Liver (tissue), 9 donors: ENCODE data around the gene KIF3C. TPM values are rescaled to one million over a fixed set of nuclear protein-coding genes. Genes with fewer than 3 reads are reported as not detected.
A peak's percentile ranks its signal among the peaks of the same experiment; 100 is the strongest.

Source experiments
- DNase-seq: peaks from one replicate; pipeline ENCODE4 v3.0.0-alpha.2; 2017; ENCODE audit warnings: low spot score
- H3K27ac ChIP-seq, 2 donors: one replicate each; pipeline ENCODE4 v1.7.0; 2013; ENCODE audit warnings: inconsistent platforms in 2 of 2, low read length in 2 of 2, control low read depth in 1 of 2, low read depth in 1 of 2, mild to moderate bottlenecking in 1 of 2
- H3K27me3 ChIP-seq, 4 donors: one replicate each; pipeline versions ENCODE4 v1.6.1 to v1.7.0; 2013; ENCODE audit warnings: low read length in 3 of 4, inconsistent platforms in 1 of 4, mild to moderate bottlenecking in 1 of 4, moderate library complexity in 1 of 4; ENCODE audit not compliant: control insufficient read depth in 4 of 4, insufficient read depth in 4 of 4
- H3K36me3 ChIP-seq, 4 donors: one replicate each; pipeline versions ENCODE4 v1.6.1 to v1.7.0; 2013; ENCODE audit warnings: low read length in 3 of 4, mild to moderate bottlenecking in 3 of 4, low read depth in 1 of 4, moderate library complexity in 1 of 4; ENCODE audit not compliant: control insufficient read depth in 4 of 4, insufficient read depth in 3 of 4
- H3K4me1 ChIP-seq, 4 donors: one replicate each; pipeline versions ENCODE4 v1.6.1 to v1.7.0; 2013; ENCODE audit warnings: low read length in 3 of 4, mild to moderate bottlenecking in 3 of 4, moderate library complexity in 1 of 4; ENCODE audit not compliant: control insufficient read depth in 4 of 4, insufficient read depth in 4 of 4
- H3K4me3 ChIP-seq, 3 donors: one replicate each; pipeline versions ENCODE4 v1.6.1 to v1.7.0; 2013; ENCODE audit warnings: low read length in 3 of 3, control low read depth in 1 of 3, low read depth in 1 of 3, mild to moderate bottlenecking in 1 of 3
- H3K9ac ChIP-seq, 2 donors: one replicate each; pipeline ENCODE4 v1.7.0; 2013; ENCODE audit warnings: low read length in 2 of 2, mild to moderate bottlenecking in 2 of 2, moderate library complexity in 2 of 2, control low read depth in 1 of 2, low read depth in 1 of 2
- H3K9me3 ChIP-seq, 4 donors: one replicate each; pipeline versions ENCODE4 v1.6.1 to v1.7.0; 2013; ENCODE audit warnings: low read length in 3 of 4; ENCODE audit not compliant: control insufficient read depth in 4 of 4
- EGR1 ChIP-seq, 2 donors: IDR thresholded peaks; 2 replicates each; pipeline ENCODE4 v1.6.1; 2016 to 2018; ENCODE audit warnings: antibody characterized with exemption in 2 of 2, low read depth in 2 of 2
- FOXA1 ChIP-seq: IDR thresholded peaks from 2 replicates; pipeline ENCODE4 v1.6.1; 2016; ENCODE audit warnings: antibody characterized with exemption
- FOXA2 ChIP-seq: IDR thresholded peaks from 2 replicates; pipeline ENCODE4 v1.6.1; 2016; ENCODE audit warnings: antibody characterized with exemption
- GABPA ChIP-seq, 2 donors: IDR thresholded peaks in 1 of 2; conservative IDR thresholded peaks in 1 of 2; 2 replicates each; pipeline ENCODE4 v1.6.1; 2016; ENCODE audit warnings: antibody characterized with exemption in 2 of 2, mild to moderate bottlenecking in 1 of 2, moderate library complexity in 1 of 2
- HNF4A ChIP-seq, 2 donors: conservative IDR thresholded peaks; 2 replicates each; pipeline ENCODE4 v1.6.1; 2016; ENCODE audit warnings: antibody characterized with exemption in 2 of 2, mild to moderate bottlenecking in 2 of 2
- HNF4G ChIP-seq: IDR thresholded peaks from 2 replicates; pipeline ENCODE4 v1.6.1; 2016; ENCODE audit warnings: antibody characterized with exemption
- JUND ChIP-seq, 2 donors: IDR thresholded peaks; 2 replicates each; pipeline ENCODE4 v1.6.1; 2016; ENCODE audit warnings: antibody characterized with exemption in 2 of 2
- NR2F2 ChIP-seq: IDR thresholded peaks from 2 replicates; pipeline ENCODE4 v1.6.1; 2016; ENCODE audit warnings: antibody characterized with exemption
- RAD21 ChIP-seq, 2 donors: IDR thresholded peaks; 2 replicates each; pipeline ENCODE4 v1.6.1; 2016; ENCODE audit warnings: antibody characterized with exemption in 2 of 2, mild to moderate bottlenecking in 2 of 2
- RXRA ChIP-seq, 2 donors: IDR thresholded peaks; 2 replicates each; pipeline ENCODE4 v1.6.1; 2017 to 2018; ENCODE audit warnings: antibody characterized with exemption in 2 of 2, mild to moderate bottlenecking in 1 of 2
- SP1 ChIP-seq: IDR thresholded peaks from 2 replicates; pipeline ENCODE4 v1.6.1; 2018; ENCODE audit warnings: antibody characterized with exemption, mild to moderate bottlenecking
- TAF1 ChIP-seq: conservative IDR thresholded peaks from 2 replicates; pipeline ENCODE4 v1.6.1; 2016; ENCODE audit warnings: antibody characterized with exemption, mild to moderate bottlenecking
- YY1 ChIP-seq: IDR thresholded peaks from 2 replicates; pipeline ENCODE4 v1.6.1; 2016; ENCODE audit warnings: antibody characterized with exemption, mild to moderate bottlenecking
- WGBS: extraction: QIAGEN DNeasy Blood & Tissue Kit; methylation state at CpG from one replicate; pipeline ENCODE4 v1.1.7; 2013; 5-methylcytosine and 5-hydroxymethylcytosine counted together
- polyA plus RNA-seq, 2 donors: library from polyadenylated mRNA; stranded (reverse) in 1 of 2; unstranded in 1 of 2; fragments of 200-250 nt in 1 of 2; fragments of >200 nt in 1 of 2; fragmentation: Nextera tagmentation in 1 of 2; extraction: Ambion mirVana in 1 of 2; gene quantifications; one replicate each; pipeline versions ENCODE4 v1.2.1 to v1.2.3, GENCODE V29; 2013 to 2015
- total RNA-seq, 2 donors: library from RNA; depleted of rRNA; stranded (reverse); fragments of >200 nt; gene quantifications; one replicate each; pipeline ENCODE4 v1.2.3, GENCODE V29; 2014
- TF ChIP-seq, protein P1 (sequence below): IDR thresholded peaks from 2 replicates; pipeline ENCODE4 v1.6.1; 2016; ENCODE audit warnings: antibody characterized with exemption
- TF ChIP-seq, protein P2 (sequence below): IDR thresholded peaks from 2 replicates; pipeline ENCODE4 v1.6.1; 2016; ENCODE audit warnings: antibody characterized with exemption, mild to moderate bottlenecking
- TF ChIP-seq, protein P3 (sequence below): IDR thresholded peaks from 2 replicates; pipeline ENCODE4 v1.6.1; 2016; ENCODE audit warnings: antibody characterized with exemption
- TF ChIP-seq, protein P4 (sequence below): fragments of 150-350 bp; IDR thresholded peaks from 2 replicates; pipeline ENCODE4 v1.5.1; 2017; ENCODE audit warnings: improper control_type of control experiment, low read depth, low read length; ENCODE audit not compliant: missing input control
- donor health status: healthy.
- donor health status: healthy.
- donor health status: healthy.
- donor health status: healthy.
- donor health status: healthy.

KIF3C gene
- total and polyA plus RNA-seq, 4 donors: 0.26 to 0.93 (median 0.67) TPM

DNA sequence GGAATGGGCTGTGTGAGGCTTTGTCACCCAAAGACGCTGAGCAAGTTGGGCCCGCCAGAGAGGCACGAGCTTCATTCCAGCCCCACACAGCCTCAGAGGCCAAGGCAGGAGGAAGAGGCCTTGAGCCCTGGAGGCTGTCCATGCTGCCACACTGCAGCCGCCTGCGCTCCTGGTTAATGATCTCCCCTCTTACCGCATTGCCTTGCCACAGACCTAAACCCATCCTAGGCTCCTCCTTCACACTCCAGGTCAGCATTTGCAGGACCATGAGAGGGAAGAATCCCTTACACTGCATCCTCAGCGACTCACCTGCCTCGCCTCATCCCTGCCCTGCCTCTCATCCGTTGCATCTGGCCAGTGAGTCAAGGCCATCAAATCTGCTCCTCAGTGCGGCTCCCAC is 24.6 kb downstream of the KIF3C start:
- WGBS: 91% methylated on average over 10 of the region's 10 CpGs
- Histone ChIP-seq H3K27me3 (no peaks in the 10 kb centered on the region), H3K27ac (no peak overlapping the region), H3K9ac (no peak overlapping the region), H3K9me3 (no peaks in the 10 kb centered on the region), H3K4me1 (peaks cover 0 to 3% (median under 1%) of the 10 kb centered on the region in 4 donors), H3K4me3 (no peak overlapping the region), H3K36me3 (no peaks in the 10 kb centered on the region)
- DNase-seq: no peak
- TF ChIP-seq FOXA2 (no peak), YY1 (no peak), GABPA (IDR thresholded peaks at IDR 0.05 in 1 of 2, conservative IDR thresholded peaks at IDR 0.05 in 1 of 2) (no peak), RAD21 (IDR thresholded peaks at IDR 0.05) (no peak), HNF4G (no peak), FOXA1 (no peak), SP1 (no peak), JUND (IDR thresholded peaks at IDR 0.05) (no peak), HNF4A (conservative IDR thresholded peaks at IDR 0.05) (no peak), TAF1 (no peak), RXRA (IDR thresholded peaks at IDR 0.05) (no peak), NR2F2 (no peak), EGR1 (IDR thresholded peaks at IDR 0.05; ENCODE audit: low read depth in 2 of 2) (no peak)
- TF ChIP-seq, protein P1, sequence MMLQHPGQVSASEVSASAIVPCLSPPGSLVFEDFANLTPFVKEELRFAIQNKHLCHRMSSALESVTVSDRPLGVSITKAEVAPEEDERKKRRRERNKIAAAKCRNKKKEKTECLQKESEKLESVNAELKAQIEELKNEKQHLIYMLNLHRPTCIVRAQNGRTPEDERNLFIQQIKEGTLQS: no peak
- TF ChIP-seq, protein P2, sequence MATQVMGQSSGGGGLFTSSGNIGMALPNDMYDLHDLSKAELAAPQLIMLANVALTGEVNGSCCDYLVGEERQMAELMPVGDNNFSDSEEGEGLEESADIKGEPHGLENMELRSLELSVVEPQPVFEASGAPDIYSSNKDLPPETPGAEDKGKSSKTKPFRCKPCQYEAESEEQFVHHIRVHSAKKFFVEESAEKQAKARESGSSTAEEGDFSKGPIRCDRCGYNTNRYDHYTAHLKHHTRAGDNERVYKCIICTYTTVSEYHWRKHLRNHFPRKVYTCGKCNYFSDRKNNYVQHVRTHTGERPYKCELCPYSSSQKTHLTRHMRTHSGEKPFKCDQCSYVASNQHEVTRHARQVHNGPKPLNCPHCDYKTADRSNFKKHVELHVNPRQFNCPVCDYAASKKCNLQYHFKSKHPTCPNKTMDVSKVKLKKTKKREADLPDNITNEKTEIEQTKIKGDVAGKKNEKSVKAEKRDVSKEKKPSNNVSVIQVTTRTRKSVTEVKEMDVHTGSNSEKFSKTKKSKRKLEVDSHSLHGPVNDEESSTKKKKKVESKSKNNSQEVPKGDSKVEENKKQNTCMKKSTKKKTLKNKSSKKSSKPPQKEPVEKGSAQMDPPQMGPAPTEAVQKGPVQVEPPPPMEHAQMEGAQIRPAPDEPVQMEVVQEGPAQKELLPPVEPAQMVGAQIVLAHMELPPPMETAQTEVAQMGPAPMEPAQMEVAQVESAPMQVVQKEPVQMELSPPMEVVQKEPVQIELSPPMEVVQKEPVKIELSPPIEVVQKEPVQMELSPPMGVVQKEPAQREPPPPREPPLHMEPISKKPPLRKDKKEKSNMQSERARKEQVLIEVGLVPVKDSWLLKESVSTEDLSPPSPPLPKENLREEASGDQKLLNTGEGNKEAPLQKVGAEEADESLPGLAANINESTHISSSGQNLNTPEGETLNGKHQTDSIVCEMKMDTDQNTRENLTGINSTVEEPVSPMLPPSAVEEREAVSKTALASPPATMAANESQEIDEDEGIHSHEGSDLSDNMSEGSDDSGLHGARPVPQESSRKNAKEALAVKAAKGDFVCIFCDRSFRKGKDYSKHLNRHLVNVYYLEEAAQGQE: no peak
- TF ChIP-seq, protein P3, sequence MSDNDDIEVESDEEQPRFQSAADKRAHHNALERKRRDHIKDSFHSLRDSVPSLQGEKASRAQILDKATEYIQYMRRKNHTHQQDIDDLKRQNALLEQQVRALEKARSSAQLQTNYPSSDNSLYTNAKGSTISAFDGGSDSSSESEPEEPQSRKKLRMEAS: no peak
- TF ChIP-seq, protein P4, sequence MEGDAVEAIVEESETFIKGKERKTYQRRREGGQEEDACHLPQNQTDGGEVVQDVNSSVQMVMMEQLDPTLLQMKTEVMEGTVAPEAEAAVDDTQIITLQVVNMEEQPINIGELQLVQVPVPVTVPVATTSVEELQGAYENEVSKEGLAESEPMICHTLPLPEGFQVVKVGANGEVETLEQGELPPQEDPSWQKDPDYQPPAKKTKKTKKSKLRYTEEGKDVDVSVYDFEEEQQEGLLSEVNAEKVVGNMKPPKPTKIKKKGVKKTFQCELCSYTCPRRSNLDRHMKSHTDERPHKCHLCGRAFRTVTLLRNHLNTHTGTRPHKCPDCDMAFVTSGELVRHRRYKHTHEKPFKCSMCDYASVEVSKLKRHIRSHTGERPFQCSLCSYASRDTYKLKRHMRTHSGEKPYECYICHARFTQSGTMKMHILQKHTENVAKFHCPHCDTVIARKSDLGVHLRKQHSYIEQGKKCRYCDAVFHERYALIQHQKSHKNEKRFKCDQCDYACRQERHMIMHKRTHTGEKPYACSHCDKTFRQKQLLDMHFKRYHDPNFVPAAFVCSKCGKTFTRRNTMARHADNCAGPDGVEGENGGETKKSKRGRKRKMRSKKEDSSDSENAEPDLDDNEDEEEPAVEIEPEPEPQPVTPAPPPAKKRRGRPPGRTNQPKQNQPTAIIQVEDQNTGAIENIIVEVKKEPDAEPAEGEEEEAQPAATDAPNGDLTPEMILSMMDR: no peak

DNA sequence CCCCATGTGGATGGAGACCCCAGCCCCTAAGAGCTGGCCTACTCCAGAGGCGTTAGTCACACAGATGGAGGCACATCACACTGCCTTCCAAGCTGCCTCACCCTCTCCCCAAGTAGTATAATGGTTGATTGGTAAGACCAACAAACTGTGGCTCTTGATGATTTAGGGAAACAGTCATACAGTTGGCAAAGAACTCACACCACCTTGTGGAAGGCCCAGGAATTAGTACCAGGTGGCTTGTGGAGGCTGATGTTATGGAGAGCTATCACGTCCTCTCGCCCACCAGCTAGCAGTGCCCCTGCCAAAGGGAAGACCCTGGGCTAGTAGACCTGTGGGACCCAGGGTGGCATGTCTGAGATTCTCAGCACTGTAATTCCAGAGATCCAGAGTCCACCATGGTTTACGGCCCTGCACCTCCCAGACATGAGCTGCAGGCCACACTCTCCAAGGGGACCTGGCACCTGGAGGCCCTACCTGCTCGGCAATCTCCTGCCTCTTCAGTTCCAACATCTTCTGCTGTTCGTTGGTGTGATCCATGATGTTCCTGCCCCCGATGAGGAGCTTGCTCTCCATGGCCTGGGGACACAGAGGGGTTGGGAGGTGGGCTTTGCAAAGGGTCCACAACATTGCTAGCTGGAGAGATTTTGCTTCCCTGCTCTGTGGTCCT is 26.3 kb downstream of the KIF3C start:
- Histone ChIP-seq H3K36me3 (no peaks in the 10 kb centered on the region), H3K9ac (no peak overlapping the region), H3K9me3 (no peaks in the 10 kb centered on the region), H3K4me3 (no peak overlapping the region), H3K27ac (no peak overlapping the region), H3K27me3 (no peaks in the 10 kb centered on the region), H3K4me1 (peaks cover 0 to 4% (median under 1%) of the 10 kb centered on the region in 4 donors)
- TF ChIP-seq RAD21 (IDR thresholded peaks at IDR 0.05): peak in 1 of 2 donors; percentile 35
- TF ChIP-seq, protein P1: no peak
- DNase-seq: no peak
- WGBS: 91% methylated on average over 7 of the region's 7 CpGs
